ENCODE measurements around the gene CAMTA1.
A peak's percentile ranks its signal among the peaks of the same experiment; 100 is the strongest.

Gene CAMTA1

DNA sequence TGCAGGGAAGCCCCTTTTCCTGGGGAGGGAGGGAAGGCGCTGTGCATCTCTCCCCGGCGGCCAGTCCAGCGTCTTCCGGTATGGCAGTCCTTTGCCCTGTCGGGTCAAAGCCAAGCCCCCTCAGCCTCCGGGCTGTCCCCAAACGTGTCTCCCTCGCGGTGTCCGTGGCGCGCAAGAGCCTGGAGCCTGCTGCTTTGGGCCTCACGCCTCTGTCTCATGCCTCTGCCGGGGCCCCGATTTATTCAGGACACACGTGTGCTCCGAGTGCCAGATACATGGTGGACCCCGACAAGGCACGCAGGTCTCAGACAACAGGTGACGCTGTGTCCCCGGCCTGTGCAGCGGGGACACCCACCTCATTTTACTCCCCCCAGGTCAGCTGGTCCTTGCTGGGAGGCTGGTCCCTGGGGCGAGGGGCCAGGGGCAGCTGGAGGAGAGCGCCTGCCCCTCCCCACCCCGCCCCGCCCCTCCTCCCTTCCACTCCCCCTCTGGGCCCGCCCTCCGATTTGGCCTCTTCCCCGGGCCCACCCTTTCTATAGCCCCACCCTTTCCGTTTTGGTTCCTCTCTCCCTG lies 176.7 kb downstream of the CAMTA1 start:
- DNase-seq = no peak

- DNase-seq = peak in 2 of 4 experiments; percentile 31 to 57
Observed at GRCh38 chr1:6962478-6962995, 177.3 kb downstream of the CAMTA1 start.

DNA sequence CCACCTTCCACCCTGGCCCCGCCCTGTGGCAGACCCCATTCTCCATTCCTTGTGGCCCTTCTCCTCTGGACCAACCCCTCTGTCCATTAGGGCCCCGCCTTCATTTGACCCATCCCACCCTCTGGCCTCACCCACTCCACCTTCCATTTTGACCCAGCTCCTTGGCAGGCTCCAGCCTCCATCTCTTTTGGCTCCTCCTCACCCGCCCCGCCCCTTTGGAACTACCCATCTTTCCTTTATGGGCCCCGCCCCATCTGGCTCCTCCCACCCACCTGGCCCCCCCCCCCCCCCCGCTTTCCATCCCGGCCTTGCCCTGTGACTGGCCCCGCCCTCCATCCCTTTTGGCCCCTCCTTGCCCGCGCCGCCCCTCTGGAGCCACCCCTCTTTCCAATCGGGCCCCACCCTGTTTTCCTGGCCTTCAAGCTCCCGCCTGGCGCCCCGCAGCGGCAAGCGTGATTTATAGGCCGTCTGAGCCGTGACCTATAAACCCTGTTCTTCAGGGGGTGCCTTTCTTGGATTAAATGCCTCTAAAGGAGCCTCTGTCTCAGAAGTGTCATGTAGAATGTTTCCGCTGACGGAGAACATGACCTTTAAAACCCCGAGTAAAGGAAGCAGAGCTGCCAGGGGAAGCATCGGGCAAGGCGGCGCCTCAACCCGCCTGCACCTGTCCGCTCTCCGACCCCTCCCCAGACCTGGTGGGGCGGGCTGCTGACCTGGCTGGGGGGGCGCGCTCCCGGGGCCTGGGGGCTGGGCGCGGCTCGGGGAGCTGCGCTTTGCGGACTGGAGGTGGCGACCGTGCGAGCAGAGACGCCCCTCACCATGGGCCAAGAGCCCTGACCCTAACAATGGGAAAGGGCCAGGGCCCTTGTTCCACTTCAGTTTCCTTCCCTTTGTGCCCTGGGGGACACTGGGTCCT lies 178.0 kb downstream of the CAMTA1 start:
- peak in 2 of 4 experiments; percentile 39 to 55 for DNase-seq

GRCh38 chr1:6963912-6964307 lies 178.7 kb downstream of the CAMTA1 start:
- DNase-seq = no peak

GRCh38 chr1:6965083-6965934 lies 180.1 kb downstream of the CAMTA1 start:
- no peak for DNase-seq

GRCh38 chr1:6965935-6966241 lies 180.6 kb downstream of the CAMTA1 start:
- DNase-seq = no peak

DNA sequence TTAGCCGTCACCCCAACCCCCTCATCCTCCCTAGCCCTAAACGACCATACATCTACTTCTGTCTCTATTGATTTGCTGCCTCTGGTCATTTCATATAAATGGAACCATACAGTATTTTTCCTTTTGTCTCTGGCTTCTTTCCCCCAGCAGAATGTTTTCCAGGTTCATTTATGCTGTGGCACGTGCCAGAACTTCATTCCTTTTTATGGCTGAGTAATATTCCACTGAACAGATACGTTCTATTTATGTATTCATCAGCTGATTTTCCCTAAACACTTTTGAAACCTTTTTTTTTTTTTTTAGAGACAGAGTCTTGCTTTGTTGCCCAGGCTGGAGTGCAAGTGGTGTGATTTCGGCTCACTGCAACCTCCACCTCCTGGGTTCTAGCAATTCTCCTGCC lies 181.1 kb downstream of the CAMTA1 start:
- no peak for DNase-seq

GRCh38 chr1:6967431-6968111 lies 182.3 kb downstream of the CAMTA1 start:
- DNase-seq = no peak

- DNase-seq = no peak
Observed at GRCh38 chr1:6969106-6969505, 183.9 kb downstream of the CAMTA1 start.

GRCh38 chr1:6969762-6970161 lies 184.5 kb downstream of the CAMTA1 start:
- no peak for DNase-seq

- no peak for DNase-seq
Observed at GRCh38 chr1:6970221-6970620, 185.0 kb downstream of the CAMTA1 start.

GRCh38 chr1:6971048-6971447 lies 185.8 kb downstream of the CAMTA1 start:
- no peak for DNase-seq

GRCh38 chr1:6971699-6972098 lies 186.4 kb downstream of the CAMTA1 start:
- no peak for DNase-seq

GRCh38 chr1:6972399-6972798 lies 187.1 kb downstream of the CAMTA1 start:
- DNase-seq = no peak

DNA sequence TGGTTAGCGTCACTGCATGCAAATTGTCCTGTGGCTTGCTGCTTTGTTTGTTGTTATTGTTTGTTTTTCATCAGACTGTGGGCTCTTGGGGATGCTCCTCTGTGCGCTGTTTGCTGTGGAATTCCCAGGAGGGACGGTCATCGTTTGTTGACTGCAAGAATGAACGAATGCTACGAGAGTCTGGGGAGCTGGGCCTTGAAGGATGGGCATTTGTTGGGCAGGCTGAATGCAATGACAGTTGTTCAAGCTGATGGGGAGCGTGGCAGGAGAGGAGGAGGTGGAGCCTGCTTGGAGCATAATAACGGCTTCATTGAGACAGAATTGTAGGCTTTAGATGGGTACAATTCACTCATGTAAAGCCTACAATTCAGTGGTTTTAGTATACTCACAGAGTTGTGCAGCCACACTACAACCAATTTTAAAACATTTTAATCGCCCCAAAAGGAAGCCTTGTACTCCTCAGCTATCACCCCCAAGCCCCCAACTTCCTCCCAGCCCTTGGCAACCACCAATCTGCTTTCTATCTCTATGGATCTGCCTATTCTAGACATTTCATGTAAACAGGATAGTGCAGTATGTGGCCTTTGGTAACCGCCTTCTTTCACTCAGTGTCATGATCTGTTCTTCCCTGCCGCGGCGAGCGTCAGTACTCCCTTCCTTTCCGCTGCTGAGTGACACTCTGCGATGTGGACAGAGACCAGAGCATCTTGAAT lies 190.2 kb downstream of the CAMTA1 start:
- DNase-seq = no peak

GRCh38 chr1:6976044-6976375 lies 190.8 kb downstream of the CAMTA1 start:
- DNase-seq = no peak

DNA sequence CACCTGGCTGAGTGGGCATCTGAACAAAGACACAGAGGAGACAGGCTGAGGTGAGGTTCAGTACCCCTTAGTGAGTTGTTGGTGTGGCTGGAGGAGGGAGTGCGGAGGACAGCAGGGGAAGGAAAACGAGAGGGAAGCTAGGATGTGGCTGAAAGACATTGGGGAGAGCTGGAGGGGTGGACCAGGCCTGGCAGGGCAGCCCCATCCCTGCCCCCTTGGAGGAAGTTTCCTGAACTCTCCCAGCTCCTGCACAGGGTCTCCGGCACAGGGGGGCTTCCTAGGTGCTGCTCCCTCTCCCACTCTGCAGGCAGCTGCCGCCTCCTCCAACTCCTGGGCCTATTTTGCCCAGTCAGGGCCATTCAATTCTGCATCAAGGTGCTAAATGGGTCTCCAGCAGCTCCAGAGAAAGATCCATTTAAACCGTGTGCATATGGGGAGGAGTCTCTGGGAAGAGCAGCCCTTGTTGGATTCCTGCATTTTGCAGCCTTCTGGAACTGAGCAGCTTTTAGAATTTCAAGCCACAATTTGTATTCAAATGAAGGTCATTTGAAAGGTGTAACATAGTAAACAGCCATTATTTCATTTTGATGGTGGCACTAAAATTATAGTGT lies 193.9 kb downstream of the CAMTA1 start:
- DNase-seq = no peak

DNA sequence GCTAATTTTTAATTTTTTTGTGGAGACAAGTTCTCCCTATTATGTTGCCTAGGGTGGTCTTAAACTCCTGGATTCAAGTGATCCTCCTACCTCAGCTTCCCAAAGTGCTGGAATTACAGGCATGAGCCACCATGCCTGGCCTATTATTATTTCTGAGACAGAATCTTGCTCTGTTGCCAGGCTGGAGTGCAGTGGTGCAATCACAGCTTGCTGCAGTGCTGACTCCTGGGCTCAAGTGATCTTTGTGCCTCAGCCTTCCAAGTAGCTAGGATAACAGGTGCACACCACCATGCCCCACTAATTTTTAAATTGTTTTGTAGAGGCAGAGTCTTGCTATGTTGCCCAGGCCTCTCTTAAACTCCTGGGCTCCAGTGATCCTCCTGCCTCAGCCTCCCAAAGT lies 196.3 kb downstream of the CAMTA1 start:
- no peak for DNase-seq

GRCh38 chr1:6982443-6982842 lies 197.2 kb downstream of the CAMTA1 start:
- DNase-seq = no peak

DNA sequence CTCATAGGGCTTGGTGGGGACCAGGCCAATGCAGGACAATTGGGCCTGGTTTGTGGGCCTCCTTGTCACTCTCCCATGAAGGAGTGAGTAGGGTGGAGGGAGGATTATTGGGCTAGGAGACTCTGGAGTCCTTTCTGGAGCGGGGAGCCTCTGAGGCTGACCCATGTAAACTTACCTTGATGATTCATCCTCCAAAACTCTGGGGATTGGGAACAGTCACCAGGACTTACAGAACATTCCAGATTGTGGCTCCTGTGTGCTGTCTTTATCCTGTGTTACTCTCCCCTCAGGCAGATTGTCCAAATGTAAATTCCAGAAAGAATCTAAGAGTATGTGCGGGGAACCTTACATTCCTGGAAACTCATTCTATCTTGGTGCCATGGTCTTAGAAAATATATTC lies 197.6 kb downstream of the CAMTA1 start:
- DNase-seq = no peak

DNA sequence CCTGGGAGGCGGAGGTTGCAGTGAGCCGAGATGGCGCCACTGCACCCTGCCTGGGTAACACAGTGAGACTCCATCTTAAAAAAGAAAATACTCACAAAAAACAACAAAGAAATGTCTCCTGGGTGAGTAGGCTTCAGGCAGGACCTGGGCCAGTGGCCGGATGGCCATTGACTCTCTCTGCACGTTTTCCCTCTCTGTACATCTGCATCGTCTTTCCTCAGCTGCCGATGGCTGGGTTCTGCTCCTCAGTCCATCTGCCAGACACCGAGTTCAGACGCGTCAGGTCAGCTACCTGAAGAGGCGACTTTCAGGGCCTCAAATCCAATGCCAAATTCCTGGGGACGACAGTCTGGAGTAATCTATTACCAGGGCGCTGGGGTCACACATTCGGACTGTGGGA lies 199.3 kb downstream of the CAMTA1 start:
- no peak for DNase-seq

- DNase-seq = no peak
Observed at GRCh38 chr1:6984986-6985385, 199.7 kb downstream of the CAMTA1 start.

Data from activated naive CD4-positive, alpha-beta T cell (primary cell).